WTC11 (cell line): ENCODE results near the gene EGLN1. TPM values are rescaled to one million over a fixed set of nuclear protein-coding genes. Genes with fewer than 3 reads are reported as not detected.

ENCODE experiments used
- ATAC-seq: fragments of 200-7000 bp; cut with Tn5 transposase; 2 replicates; pipeline ENCODE4 v1.10.0; 2021; ENCODE audit warnings: mild to moderate bottlenecking, moderate library complexity
- CTCF ChIA-PET: fragments of 300-600 bp; sonication (Branson Sonifier 250); formaldehyde crosslinking; loops from one replicate; lab custom pipeline; 2021; ENCODE audit warnings: antibody characterized with exemption; lab: Charles Lee
- POLR2A ChIA-PET: fragments of 350-600 bp; sonication (Branson Sonifier 250); formaldehyde crosslinking; loops from one replicate; lab custom pipeline; 2021; ENCODE audit warnings: antibody characterized with exemption; lab: Charles Lee
- DNase-seq: peaks from one replicate; pipeline ENCODE4 v3.0.0; 2021; ENCODE audit warnings: low spot score
- H3K27ac Mint-ChIP-seq: 2 replicates; pipeline ENCODE4 v1.8.0; 2021; ENCODE audit warnings: mixed read lengths
- H3K27me3 Mint-ChIP-seq: 2 replicates; pipeline ENCODE4 v1.8.0; 2021; ENCODE audit warnings: low read depth, mild to moderate bottlenecking, moderate library complexity, mixed read lengths
- H3K36me3 Mint-ChIP-seq: 2 replicates; pipeline ENCODE4 v1.8.0; 2021; ENCODE audit warnings: mixed read lengths
- H3K4me1 Mint-ChIP-seq: 2 replicates; pipeline ENCODE4 v1.8.0; 2022; ENCODE audit warnings: mixed read lengths
- H3K4me3 Mint-ChIP-seq: 2 replicates; pipeline ENCODE4 v1.8.0; 2021; ENCODE audit warnings: mild to moderate bottlenecking, moderate library complexity, mixed read lengths
- H3K9me3 Mint-ChIP-seq: 2 replicates; pipeline ENCODE4 v1.8.0; 2021; ENCODE audit warnings: mixed read lengths
- FOXK1 ChIP-seq: sonication (generic); formaldehyde crosslinking; IDR thresholded peaks from 2 replicates; pipeline ENCODE4 v1.8.0; 2022; ENCODE audit warnings: mild to moderate bottlenecking, moderate library complexity, missing genetic modification reagents
- NFATC4 ChIP-seq: fragments of 250-450 bp; sonication (Bioruptor Pico); IDR thresholded peaks from 2 replicates; pipeline ENCODE4 v1.9.0; 2021; ENCODE audit warnings: mild to moderate bottlenecking
- NR2C2 ChIP-seq: sonication (generic); formaldehyde crosslinking; IDR thresholded peaks from 2 replicates; pipeline ENCODE4 v1.8.0; 2022; ENCODE audit warnings: mild to moderate bottlenecking, missing genetic modification reagents
- TEAD4 ChIP-seq: sonication (generic); formaldehyde crosslinking; IDR thresholded peaks from 2 replicates; pipeline ENCODE4 v1.8.0; 2022; ENCODE audit warnings: mild to moderate bottlenecking, missing genetic modification reagents
- total RNA-seq: library from RNA; stranded (reverse); gene quantifications from 3 replicates; pipeline ENCODE4 v1.2.3, GENCODE V29; 2021
- TF ChIP-seq, protein P1 (sequence below): sonication (generic); formaldehyde crosslinking; IDR thresholded peaks from 2 replicates; pipeline ENCODE4 v1.8.0; 2023; ENCODE audit warnings: missing genetic modification reagents, mild to moderate bottlenecking, borderline replicate concordance
- TF ChIP-seq, protein P2 (sequence below): sonication (generic); formaldehyde crosslinking; IDR thresholded peaks from 2 replicates; pipeline ENCODE4 v1.8.1; 2023; ENCODE audit warnings: mild to moderate bottlenecking, missing genetic modification reagents, moderate library complexity
- TF ChIP-seq, protein P3 (sequence below): sonication (generic); formaldehyde crosslinking; IDR thresholded peaks from 2 replicates; pipeline ENCODE4 v1.8.1; 2022; ENCODE audit warnings: mild to moderate bottlenecking, missing genetic modification reagents, moderate library complexity, borderline replicate concordance
- TF ChIP-seq, protein P4 (sequence below): sonication (generic); formaldehyde crosslinking; IDR thresholded peaks from 2 replicates; pipeline ENCODE4 v1.8.1; 2023; ENCODE audit warnings: mild to moderate bottlenecking, missing genetic modification reagents
- TF ChIP-seq, protein P5 (sequence below): fragments of 200-600 bp; IDR thresholded peaks from 2 replicates; pipeline ENCODE4 v1.8.0; 2022; ENCODE audit warnings: antibody characterized with exemption
- TF ChIP-seq, protein P6 (sequence below): sonication (generic); formaldehyde crosslinking; IDR thresholded peaks from 2 replicates; pipeline ENCODE4 v1.8.0; 2022; ENCODE audit warnings: mild to moderate bottlenecking, missing genetic modification reagents
- TF ChIP-seq, protein P7 (sequence below): sonication (generic); formaldehyde crosslinking; IDR thresholded peaks from 2 replicates; pipeline ENCODE4 v1.8.0; 2023; ENCODE audit warnings: missing genetic modification reagents
- TF ChIP-seq, protein P8 (sequence below): sonication (generic); formaldehyde crosslinking; IDR thresholded peaks from 2 replicates; pipeline ENCODE4 v1.8.1; 2023; ENCODE audit warnings: mild to moderate bottlenecking, missing genetic modification reagents, borderline replicate concordance
- TF ChIP-seq, protein P9 (sequence below): fragments of 250-450 bp; sonication (Bioruptor Pico); IDR thresholded peaks from 2 replicates; pipeline ENCODE4 v1.9.0; 2021; ENCODE audit warnings: moderate library complexity, mild to moderate bottlenecking, inconsistent platforms, borderline replicate concordance
- TF ChIP-seq, protein P10 (sequence below): sonication (generic); formaldehyde crosslinking; IDR thresholded peaks from 2 replicates; pipeline ENCODE4 v1.8.1; 2022; ENCODE audit warnings: low read depth, mild to moderate bottlenecking, moderate library complexity, missing genetic modification reagents, borderline replicate concordance

The EGLN1 gene
- total RNA-seq, 1 experiment from 2014 or later, result 13.7 TPM

DNA sequence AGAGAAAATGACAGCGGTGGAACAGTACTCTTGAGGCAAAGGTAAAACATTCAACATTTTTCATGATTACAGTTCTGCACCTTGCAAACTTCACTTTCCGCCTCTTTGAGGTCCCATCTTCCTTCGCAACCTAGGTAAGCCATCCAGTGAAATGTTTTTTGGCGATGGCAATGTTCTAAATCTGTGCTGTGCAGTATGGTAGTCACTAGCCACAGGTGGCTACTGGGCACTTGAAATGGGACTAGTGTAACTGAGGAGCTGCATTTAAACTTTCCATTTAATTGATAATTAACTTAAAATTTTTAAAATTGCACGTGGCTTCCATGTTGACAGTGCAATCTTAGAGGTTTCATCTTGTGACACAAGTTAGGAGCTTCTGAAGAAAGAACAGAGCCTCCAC lies 97.4 kb downstream of the EGLN1 start (continued):
- TF ChIP-seq, protein P1, sequence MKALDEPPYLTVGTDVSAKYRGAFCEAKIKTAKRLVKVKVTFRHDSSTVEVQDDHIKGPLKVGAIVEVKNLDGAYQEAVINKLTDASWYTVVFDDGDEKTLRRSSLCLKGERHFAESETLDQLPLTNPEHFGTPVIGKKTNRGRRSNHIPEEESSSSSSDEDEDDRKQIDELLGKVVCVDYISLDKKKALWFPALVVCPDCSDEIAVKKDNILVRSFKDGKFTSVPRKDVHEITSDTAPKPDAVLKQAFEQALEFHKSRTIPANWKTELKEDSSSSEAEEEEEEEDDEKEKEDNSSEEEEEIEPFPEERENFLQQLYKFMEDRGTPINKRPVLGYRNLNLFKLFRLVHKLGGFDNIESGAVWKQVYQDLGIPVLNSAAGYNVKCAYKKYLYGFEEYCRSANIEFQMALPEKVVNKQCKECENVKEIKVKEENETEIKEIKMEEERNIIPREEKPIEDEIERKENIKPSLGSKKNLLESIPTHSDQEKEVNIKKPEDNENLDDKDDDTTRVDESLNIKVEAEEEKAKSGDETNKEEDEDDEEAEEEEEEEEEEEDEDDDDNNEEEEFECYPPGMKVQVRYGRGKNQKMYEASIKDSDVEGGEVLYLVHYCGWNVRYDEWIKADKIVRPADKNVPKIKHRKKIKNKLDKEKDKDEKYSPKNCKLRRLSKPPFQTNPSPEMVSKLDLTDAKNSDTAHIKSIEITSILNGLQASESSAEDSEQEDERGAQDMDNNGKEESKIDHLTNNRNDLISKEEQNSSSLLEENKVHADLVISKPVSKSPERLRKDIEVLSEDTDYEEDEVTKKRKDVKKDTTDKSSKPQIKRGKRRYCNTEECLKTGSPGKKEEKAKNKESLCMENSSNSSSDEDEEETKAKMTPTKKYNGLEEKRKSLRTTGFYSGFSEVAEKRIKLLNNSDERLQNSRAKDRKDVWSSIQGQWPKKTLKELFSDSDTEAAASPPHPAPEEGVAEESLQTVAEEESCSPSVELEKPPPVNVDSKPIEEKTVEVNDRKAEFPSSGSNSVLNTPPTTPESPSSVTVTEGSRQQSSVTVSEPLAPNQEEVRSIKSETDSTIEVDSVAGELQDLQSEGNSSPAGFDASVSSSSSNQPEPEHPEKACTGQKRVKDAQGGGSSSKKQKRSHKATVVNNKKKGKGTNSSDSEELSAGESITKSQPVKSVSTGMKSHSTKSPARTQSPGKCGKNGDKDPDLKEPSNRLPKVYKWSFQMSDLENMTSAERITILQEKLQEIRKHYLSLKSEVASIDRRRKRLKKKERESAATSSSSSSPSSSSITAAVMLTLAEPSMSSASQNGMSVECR (CRISPR knock-in tag), result no peak
- TF ChIP-seq NFATC4 (CRISPR knock-in tag) (no peak), TEAD4 (no peak)
- TF ChIP-seq, protein P2, sequence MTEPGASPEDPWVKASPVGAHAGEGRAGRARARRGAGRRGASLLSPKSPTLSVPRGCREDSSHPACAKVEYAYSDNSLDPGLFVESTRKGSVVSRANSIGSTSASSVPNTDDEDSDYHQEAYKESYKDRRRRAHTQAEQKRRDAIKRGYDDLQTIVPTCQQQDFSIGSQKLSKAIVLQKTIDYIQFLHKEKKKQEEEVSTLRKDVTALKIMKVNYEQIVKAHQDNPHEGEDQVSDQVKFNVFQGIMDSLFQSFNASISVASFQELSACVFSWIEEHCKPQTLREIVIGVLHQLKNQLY (CRISPR knock-in tag), result no peak

DNA sequence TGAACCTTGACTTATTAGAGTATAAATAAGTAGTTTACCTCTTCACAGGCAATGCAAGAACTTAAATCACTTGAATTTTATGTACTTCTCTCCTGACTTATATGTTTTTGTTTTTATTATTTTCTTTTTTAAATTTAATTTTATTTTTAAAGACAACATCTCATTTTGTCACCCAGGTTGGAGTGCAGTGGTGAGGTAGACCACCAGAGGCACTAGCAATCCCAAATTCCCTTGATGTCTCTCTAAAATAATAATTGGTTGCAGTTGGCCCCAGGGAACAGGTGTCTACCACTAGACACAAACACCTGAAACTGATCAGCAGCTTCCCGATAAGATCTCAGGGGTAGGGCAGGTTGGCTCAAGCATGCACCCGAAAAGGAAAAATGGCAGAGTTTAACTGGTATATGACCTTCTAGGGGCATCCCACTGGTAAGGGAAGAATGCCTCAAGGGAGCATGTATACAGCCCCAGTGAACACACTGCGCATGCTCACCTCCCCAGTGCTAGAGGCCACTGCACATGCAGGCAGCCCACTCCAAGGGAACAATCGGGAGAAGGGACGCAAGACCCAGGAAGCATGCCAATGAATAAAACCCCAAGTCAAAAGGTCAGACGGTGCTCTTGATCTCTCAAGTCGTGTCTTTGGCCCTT lies 99.1 kb downstream of the EGLN1 start:
- ATAC-seq (no peak), DNase-seq (no peak)
- no peak overlapping the region for H3K27ac Mint-ChIP-seq
- ChIA-PET CTCF (no interaction called here), POLR2A (no interaction called here)
- H3K27me3 Mint-ChIP-seq, result no peaks in the 10 kb centered on the region; the same call in 1 of the 2 replicates
- TF ChIP-seq, protein P3, sequence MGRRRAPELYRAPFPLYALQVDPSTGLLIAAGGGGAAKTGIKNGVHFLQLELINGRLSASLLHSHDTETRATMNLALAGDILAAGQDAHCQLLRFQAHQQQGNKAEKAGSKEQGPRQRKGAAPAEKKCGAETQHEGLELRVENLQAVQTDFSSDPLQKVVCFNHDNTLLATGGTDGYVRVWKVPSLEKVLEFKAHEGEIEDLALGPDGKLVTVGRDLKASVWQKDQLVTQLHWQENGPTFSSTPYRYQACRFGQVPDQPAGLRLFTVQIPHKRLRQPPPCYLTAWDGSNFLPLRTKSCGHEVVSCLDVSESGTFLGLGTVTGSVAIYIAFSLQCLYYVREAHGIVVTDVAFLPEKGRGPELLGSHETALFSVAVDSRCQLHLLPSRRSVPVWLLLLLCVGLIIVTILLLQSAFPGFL (CRISPR knock-in tag), result no peak
- TF ChIP-seq, protein P4, sequence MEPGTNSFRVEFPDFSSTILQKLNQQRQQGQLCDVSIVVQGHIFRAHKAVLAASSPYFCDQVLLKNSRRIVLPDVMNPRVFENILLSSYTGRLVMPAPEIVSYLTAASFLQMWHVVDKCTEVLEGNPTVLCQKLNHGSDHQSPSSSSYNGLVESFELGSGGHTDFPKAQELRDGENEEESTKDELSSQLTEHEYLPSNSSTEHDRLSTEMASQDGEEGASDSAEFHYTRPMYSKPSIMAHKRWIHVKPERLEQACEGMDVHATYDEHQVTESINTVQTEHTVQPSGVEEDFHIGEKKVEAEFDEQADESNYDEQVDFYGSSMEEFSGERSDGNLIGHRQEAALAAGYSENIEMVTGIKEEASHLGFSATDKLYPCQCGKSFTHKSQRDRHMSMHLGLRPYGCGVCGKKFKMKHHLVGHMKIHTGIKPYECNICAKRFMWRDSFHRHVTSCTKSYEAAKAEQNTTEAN (CRISPR knock-in tag), result no peak
- TF ChIP-seq, protein P5, sequence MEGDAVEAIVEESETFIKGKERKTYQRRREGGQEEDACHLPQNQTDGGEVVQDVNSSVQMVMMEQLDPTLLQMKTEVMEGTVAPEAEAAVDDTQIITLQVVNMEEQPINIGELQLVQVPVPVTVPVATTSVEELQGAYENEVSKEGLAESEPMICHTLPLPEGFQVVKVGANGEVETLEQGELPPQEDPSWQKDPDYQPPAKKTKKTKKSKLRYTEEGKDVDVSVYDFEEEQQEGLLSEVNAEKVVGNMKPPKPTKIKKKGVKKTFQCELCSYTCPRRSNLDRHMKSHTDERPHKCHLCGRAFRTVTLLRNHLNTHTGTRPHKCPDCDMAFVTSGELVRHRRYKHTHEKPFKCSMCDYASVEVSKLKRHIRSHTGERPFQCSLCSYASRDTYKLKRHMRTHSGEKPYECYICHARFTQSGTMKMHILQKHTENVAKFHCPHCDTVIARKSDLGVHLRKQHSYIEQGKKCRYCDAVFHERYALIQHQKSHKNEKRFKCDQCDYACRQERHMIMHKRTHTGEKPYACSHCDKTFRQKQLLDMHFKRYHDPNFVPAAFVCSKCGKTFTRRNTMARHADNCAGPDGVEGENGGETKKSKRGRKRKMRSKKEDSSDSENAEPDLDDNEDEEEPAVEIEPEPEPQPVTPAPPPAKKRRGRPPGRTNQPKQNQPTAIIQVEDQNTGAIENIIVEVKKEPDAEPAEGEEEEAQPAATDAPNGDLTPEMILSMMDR, result 0 out of 2 replicates have a peak, but pooled peaks have one; percentile 12
- no peaks in the 10 kb centered on the region for H3K9me3 Mint-ChIP-seq
- H3K4me1 Mint-ChIP-seq, result peaks cover 7% of the 10 kb centered on the region
- H3K4me3 Mint-ChIP-seq, result no peak overlapping the region
- H3K36me3 Mint-ChIP-seq, result no peaks in the 10 kb centered on the region

DNA sequence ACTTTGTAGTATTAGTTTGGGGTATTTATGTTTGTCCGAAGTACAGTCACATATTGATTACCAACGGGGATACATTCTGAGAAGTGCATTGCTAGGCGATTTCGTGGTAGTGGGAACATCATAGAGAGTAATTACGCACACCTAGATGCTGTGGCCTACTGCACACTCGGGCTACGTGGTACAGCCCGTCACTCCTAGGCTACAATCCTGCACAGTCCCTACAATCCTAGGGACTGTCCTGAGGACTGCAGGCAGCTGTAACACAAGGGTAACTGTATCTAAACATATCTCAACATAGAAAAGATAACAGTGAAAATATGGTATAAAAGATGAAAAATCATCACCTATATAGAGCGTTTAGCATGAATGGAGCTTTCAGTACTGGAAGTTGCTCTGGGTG lies 103.0 kb downstream of the EGLN1 start:
- no peak for ATAC-seq
- CTCF ChIA-PET, result no interaction called here
- DNase-seq, result no peak
- no peak overlapping the region for H3K4me3 Mint-ChIP-seq
- H3K27me3 Mint-ChIP-seq, result no peaks in the 10 kb centered on the region; the same call in 1 of the 2 replicates
- TF ChIP-seq, protein P6, sequence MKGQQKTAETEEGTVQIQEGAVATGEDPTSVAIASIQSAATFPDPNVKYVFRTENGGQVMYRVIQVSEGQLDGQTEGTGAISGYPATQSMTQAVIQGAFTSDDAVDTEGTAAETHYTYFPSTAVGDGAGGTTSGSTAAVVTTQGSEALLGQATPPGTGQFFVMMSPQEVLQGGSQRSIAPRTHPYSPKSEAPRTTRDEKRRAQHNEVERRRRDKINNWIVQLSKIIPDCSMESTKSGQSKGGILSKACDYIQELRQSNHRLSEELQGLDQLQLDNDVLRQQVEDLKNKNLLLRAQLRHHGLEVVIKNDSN (CRISPR knock-in tag), result no peak
- TF ChIP-seq, protein P7, sequence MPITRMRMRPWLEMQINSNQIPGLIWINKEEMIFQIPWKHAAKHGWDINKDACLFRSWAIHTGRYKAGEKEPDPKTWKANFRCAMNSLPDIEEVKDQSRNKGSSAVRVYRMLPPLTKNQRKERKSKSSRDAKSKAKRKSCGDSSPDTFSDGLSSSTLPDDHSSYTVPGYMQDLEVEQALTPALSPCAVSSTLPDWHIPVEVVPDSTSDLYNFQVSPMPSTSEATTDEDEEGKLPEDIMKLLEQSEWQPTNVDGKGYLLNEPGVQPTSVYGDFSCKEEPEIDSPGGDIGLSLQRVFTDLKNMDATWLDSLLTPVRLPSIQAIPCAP, result no peak
- TF ChIP-seq, protein P8, sequence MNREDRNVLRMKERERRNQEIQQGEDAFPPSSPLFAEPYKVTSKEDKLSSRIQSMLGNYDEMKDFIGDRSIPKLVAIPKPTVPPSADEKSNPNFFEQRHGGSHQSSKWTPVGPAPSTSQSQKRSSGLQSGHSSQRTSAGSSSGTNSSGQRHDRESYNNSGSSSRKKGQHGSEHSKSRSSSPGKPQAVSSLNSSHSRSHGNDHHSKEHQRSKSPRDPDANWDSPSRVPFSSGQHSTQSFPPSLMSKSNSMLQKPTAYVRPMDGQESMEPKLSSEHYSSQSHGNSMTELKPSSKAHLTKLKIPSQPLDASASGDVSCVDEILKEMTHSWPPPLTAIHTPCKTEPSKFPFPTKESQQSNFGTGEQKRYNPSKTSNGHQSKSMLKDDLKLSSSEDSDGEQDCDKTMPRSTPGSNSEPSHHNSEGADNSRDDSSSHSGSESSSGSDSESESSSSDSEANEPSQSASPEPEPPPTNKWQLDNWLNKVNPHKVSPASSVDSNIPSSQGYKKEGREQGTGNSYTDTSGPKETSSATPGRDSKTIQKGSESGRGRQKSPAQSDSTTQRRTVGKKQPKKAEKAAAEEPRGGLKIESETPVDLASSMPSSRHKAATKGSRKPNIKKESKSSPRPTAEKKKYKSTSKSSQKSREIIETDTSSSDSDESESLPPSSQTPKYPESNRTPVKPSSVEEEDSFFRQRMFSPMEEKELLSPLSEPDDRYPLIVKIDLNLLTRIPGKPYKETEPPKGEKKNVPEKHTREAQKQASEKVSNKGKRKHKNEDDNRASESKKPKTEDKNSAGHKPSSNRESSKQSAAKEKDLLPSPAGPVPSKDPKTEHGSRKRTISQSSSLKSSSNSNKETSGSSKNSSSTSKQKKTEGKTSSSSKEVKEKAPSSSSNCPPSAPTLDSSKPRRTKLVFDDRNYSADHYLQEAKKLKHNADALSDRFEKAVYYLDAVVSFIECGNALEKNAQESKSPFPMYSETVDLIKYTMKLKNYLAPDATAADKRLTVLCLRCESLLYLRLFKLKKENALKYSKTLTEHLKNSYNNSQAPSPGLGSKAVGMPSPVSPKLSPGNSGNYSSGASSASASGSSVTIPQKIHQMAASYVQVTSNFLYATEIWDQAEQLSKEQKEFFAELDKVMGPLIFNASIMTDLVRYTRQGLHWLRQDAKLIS, result no peak
- TF ChIP-seq FOXK1 (CRISPR knock-in tag), result no peak
- no peak for TF ChIP-seq NR2C2 (CRISPR knock-in tag)
- TF ChIP-seq TEAD4, result no peak
- TF ChIP-seq, protein P9, sequence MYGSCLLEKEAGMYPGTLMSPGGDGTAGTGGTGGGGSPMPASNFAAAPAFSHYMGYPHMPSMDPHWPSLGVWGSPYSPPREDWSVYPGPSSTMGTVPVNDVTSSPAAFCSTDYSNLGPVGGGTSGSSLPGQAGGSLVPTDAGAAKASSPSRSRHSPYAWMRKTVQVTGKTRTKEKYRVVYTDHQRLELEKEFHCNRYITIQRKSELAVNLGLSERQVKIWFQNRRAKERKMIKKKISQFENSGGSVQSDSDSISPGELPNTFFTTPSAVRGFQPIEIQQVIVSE (CRISPR knock-in tag), result no peak
- TF ChIP-seq, protein P10, sequence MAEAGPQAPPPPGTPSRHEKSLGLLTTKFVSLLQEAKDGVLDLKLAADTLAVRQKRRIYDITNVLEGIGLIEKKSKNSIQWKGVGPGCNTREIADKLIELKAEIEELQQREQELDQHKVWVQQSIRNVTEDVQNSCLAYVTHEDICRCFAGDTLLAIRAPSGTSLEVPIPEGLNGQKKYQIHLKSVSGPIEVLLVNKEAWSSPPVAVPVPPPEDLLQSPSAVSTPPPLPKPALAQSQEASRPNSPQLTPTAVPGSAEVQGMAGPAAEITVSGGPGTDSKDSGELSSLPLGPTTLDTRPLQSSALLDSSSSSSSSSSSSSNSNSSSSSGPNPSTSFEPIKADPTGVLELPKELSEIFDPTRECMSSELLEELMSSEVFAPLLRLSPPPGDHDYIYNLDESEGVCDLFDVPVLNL (CRISPR knock-in tag), result no peak
- TF ChIP-seq, all 79 proteins: peak for 0
- Mint-ChIP-seq H3K4me1 (peaks cover 4% of the 10 kb centered on the region), H3K27ac (no peak overlapping the region), H3K9me3 (peaks cover 4% of the 10 kb centered on the region), H3K36me3 (no peaks in the 10 kb centered on the region)
- POLR2A ChIA-PET, result no interaction called here
